H9 (cell line): ENCODE results near the gene EGLN3. TPM values are rescaled to one million over a fixed set of nuclear protein-coding genes. Genes with fewer than 3 reads are reported as not detected.

Experiments used
- DNase-seq: peaks from one replicate; pipeline ENCODE4 v3.0.0-alpha.2; 2017
- H2AFZ ChIP-seq: one replicate; pipeline ENCODE4 v1.6.1; 2013; ENCODE audit warnings: mild to moderate bottlenecking, low read length, control low read depth, moderate library complexity
- H2AK5ac ChIP-seq: 2 replicates; pipeline ENCODE4 v1.6.1; 2013; ENCODE audit warnings: low read length, control low read depth, mixed read lengths; ENCODE audit not compliant: insufficient read length
- H2BK120ac ChIP-seq: one replicate; pipeline ENCODE4 v1.6.1; 2013; ENCODE audit warnings: low read depth, mild to moderate bottlenecking, low read length, control low read depth, inconsistent platforms; ENCODE audit not compliant: poor library complexity, severe bottlenecking
- H2BK12ac ChIP-seq: 2 replicates; pipeline ENCODE4 v1.6.1; 2013; ENCODE audit warnings: low read length, control low read depth, mixed read lengths, low read depth; ENCODE audit not compliant: insufficient read length
- H2BK15ac ChIP-seq: 2 replicates; pipeline ENCODE4 v1.6.1; 2013; ENCODE audit warnings: low read depth, low read length, control low read depth
- H2BK20ac ChIP-seq: one replicate; pipeline ENCODE4 v1.6.1; 2013; ENCODE audit warnings: low read depth, mild to moderate bottlenecking, low read length, control low read depth, inconsistent platforms; ENCODE audit not compliant: poor library complexity, severe bottlenecking
- H2BK5ac ChIP-seq: 2 replicates; pipeline ENCODE4 v1.6.1; 2013; ENCODE audit warnings: low read length, control low read depth, mixed read lengths; ENCODE audit not compliant: insufficient read length
- H3K14ac ChIP-seq: 2 replicates; pipeline ENCODE4 v1.6.1; 2013; ENCODE audit warnings: low read length, control low read depth; ENCODE audit not compliant: insufficient read depth
- H3K18ac ChIP-seq: 2 replicates; pipeline ENCODE4 v1.6.1; 2013; ENCODE audit warnings: low read depth, mild to moderate bottlenecking, mixed read lengths, low read length, control low read depth; ENCODE audit not compliant: insufficient read length
- H3K23ac ChIP-seq: 2 replicates; pipeline ENCODE4 v1.6.1; 2013; ENCODE audit warnings: low read length, control low read depth, mixed read lengths, low read depth; ENCODE audit not compliant: insufficient read length
- H3K23me2 ChIP-seq: 2 replicates; pipeline ENCODE4 v1.6.1; 2013; ENCODE audit warnings: low read depth, mild to moderate bottlenecking, mixed read lengths, low read length, control low read depth; ENCODE audit not compliant: insufficient read length, poor library complexity, severe bottlenecking
- H3K27ac ChIP-seq: 2 replicates; pipeline ENCODE4 v1.5.1; 2013; ENCODE audit warnings: low read length, control low read depth, mixed read lengths, low read depth; ENCODE audit not compliant: insufficient read length
- H3K27me3 ChIP-seq: 2 replicates; pipeline ENCODE4 v1.6.1; 2013; ENCODE audit warnings: low read length, control low read depth, inconsistent platforms; ENCODE audit not compliant: insufficient read depth
- H3K4ac ChIP-seq: 2 replicates; pipeline ENCODE4 v1.6.1; 2013; ENCODE audit warnings: low read depth, mild to moderate bottlenecking, control low read depth, inconsistent platforms, low read length, moderate library complexity
- H3K4me1 ChIP-seq: 2 replicates; pipeline ENCODE4 v1.6.1; 2013; ENCODE audit warnings: low read length, control low read depth, inconsistent platforms; ENCODE audit not compliant: insufficient read depth
- H3K4me2 ChIP-seq: 2 replicates; pipeline ENCODE4 v1.6.1; 2013; ENCODE audit warnings: low read length, control low read depth, mixed read lengths; ENCODE audit not compliant: insufficient read length, insufficient read depth
- H3K56ac ChIP-seq: 2 replicates; pipeline ENCODE4 v1.6.1; 2013; ENCODE audit warnings: low read depth, mild to moderate bottlenecking, mixed read lengths, low read length, control low read depth; ENCODE audit not compliant: insufficient read length
- H3K79me1 ChIP-seq: 2 replicates; pipeline ENCODE4 v1.6.1; 2013; ENCODE audit warnings: low read depth, mild to moderate bottlenecking, moderate library complexity, low read length, control low read depth, inconsistent platforms; ENCODE audit not compliant: insufficient read depth, poor library complexity, severe bottlenecking
- H3K79me2 ChIP-seq: 2 replicates; pipeline ENCODE4 v1.6.1; 2013; ENCODE audit warnings: low read length, control low read depth, inconsistent platforms; ENCODE audit not compliant: insufficient read depth
- H3K9ac ChIP-seq: 2 replicates; pipeline ENCODE4 v1.6.1; 2013; ENCODE audit warnings: low read length, control low read depth, mixed read lengths; ENCODE audit not compliant: insufficient read length; ENCODE audit errors: extremely low read depth
- H3K9me3 ChIP-seq: one replicate; pipeline ENCODE4 v1.6.1; 2013; ENCODE audit warnings: low read depth, low read length, inconsistent platforms; ENCODE audit not compliant: control insufficient read depth
- H3T11ph ChIP-seq: one replicate; pipeline ENCODE4 v1.6.1; 2013; ENCODE audit warnings: mild to moderate bottlenecking, low read length, control low read depth, inconsistent platforms
- H4K20me1 ChIP-seq: one replicate; pipeline ENCODE4 v1.6.1; 2013; ENCODE audit not compliant: control insufficient read depth, insufficient read length, insufficient read depth
- H4K5ac ChIP-seq: 2 replicates; pipeline ENCODE4 v1.6.1; 2013; ENCODE audit warnings: low read depth, mild to moderate bottlenecking, mixed read lengths, low read length, control low read depth; ENCODE audit not compliant: insufficient read length
- H4K8ac ChIP-seq: replicated peaks from 2 replicates; pipeline ENCODE4 v1.6.1; 2013; ENCODE audit warnings: low read length, control low read depth, mixed read lengths, low read depth; ENCODE audit not compliant: insufficient read length
- H4K91ac ChIP-seq: 2 replicates; pipeline ENCODE4 v1.6.1; 2013; ENCODE audit warnings: low read depth, mild to moderate bottlenecking, moderate library complexity, mixed read lengths, low read length, control low read depth; ENCODE audit not compliant: insufficient read length
- H3K27ac Mint-ChIP-seq, 3 experiments: 2 replicates in 2 of 3; 3 replicates in 1 of 3; pipeline ENCODE4 v1.8.0; 2020 to 2021; ENCODE audit warnings: mixed read lengths in 3 of 3, mild to moderate bottlenecking in 1 of 3, moderate library complexity in 1 of 3
- H3K27me3 Mint-ChIP-seq: 2 replicates; pipeline ENCODE4 v1.8.0; 2021; ENCODE audit warnings: low read depth, mild to moderate bottlenecking, moderate library complexity, mixed read lengths
- H3K36me3 Mint-ChIP-seq, 3 experiments: 2 replicates in 2 of 3; 3 replicates in 1 of 3; pipeline ENCODE4 v1.8.0; 2020 to 2021; ENCODE audit warnings: low read depth in 3 of 3, mixed read lengths in 3 of 3; ENCODE audit not compliant: insufficient read depth in 1 of 3
- H3K4me1 Mint-ChIP-seq, 2 experiments: 2 replicates each; pipeline ENCODE4 v1.8.0; 2020; ENCODE audit warnings: mixed read lengths in 2 of 2
- H3K4me3 Mint-ChIP-seq, 2 experiments: 2 replicates in 1 of 2; 3 replicates in 1 of 2; pipeline ENCODE4 v1.8.0; 2020 to 2021; ENCODE audit warnings: mild to moderate bottlenecking in 2 of 2, mixed read lengths in 2 of 2, moderate library complexity in 1 of 2
- H3K9me3 Mint-ChIP-seq, 2 experiments: 2 replicates in 1 of 2; 3 replicates in 1 of 2; pipeline ENCODE4 v1.8.0; 2020; ENCODE audit warnings: mild to moderate bottlenecking in 2 of 2, mixed read lengths in 2 of 2, moderate library complexity in 1 of 2
- CTCF ChIP-seq: fragments of 200-600 bp; sonication (generic); conservative IDR thresholded peaks from 3 replicates; pipeline ENCODE4 v1.8.0; 2021; ENCODE audit warnings: antibody characterized with exemption, mild to moderate bottlenecking
- WGBS: extraction: QIAGEN DNeasy Blood & Tissue Kit; methylation state at CpG from one replicate; pipeline ENCODE4 v1.1.7; 2013; ENCODE audit warnings: missing lambda C conversion rate, low lambda C conversion rate, mixed read lengths; ENCODE audit not compliant: insufficient read length; ENCODE audit errors: extremely low coverage; 5-methylcytosine and 5-hydroxymethylcytosine counted together
- total RNA-seq: library from RNA; stranded (reverse); gene quantifications from 2 replicates; pipeline ENCODE4 v1.2.1, GENCODE V29; 2021

The EGLN3 gene
- total RNA-seq, 1 experiment from 2014 or later = 19.8 TPM

- peaks cover 6 to 28% (median 7%) of the 10 kb centered on the region in 3 experiments; a peak in 5 of 7 replicates for H3K36me3 Mint-ChIP-seq
- no CpG with 5 or more reads among the region's 3 CpGs for WGBS
- H3K9me3 ChIP-seq = no peaks in the 10 kb centered on the region
- H3K4me3 Mint-ChIP-seq = peak overlapping the region; percentile 81 to 82
- H2AFZ ChIP-seq = no peak overlapping the region
- H3T11ph ChIP-seq = no peak overlapping the region
- H3K18ac ChIP-seq = no peak overlapping the region
- no peaks in the 10 kb centered on the region; a peak in 1 of 5 replicates for H3K9me3 Mint-ChIP-seq
- H3K27me3 ChIP-seq = peaks cover 4% of the 10 kb centered on the region; the same call in 1 of the 2 replicates
- H2BK20ac ChIP-seq = no peak overlapping the region
- DNase-seq = no peak
- no peak overlapping the region for H3K23ac ChIP-seq
- no peaks in the 10 kb centered on the region for H3K79me1 ChIP-seq
- no peak overlapping the region for H2BK12ac ChIP-seq
- H3K23me2 ChIP-seq = peaks cover 22% of the 10 kb centered on the region
- no peak overlapping the region for H3K4ac ChIP-seq
- TF ChIP-seq CTCF = no peak
- peak overlapping the region in 2 of 3 experiments; percentile 4 to 5; a peak in 2 of 7 replicates for H3K27ac Mint-ChIP-seq
- no peak overlapping the region for H3K27ac ChIP-seq
- H4K91ac ChIP-seq = no peak overlapping the region
- no peak overlapping the region for H4K8ac ChIP-seq
- no peak overlapping the region for H2BK120ac ChIP-seq
- H2BK5ac ChIP-seq = no peak overlapping the region
- H2AK5ac ChIP-seq = no peak overlapping the region
- peak overlapping the region; percentile 56 for H3K9ac ChIP-seq
- peaks cover 55 to 72% of the 10 kb centered on the region in 2 experiments for H3K4me1 Mint-ChIP-seq
- peaks cover 12% of the 10 kb centered on the region; the same call in 1 of the 2 replicates for H3K79me2 ChIP-seq
- no peak overlapping the region for H2BK15ac ChIP-seq
- H3K27me3 Mint-ChIP-seq = peaks cover 12% of the 10 kb centered on the region
- peaks cover 3% of the 10 kb centered on the region; the same call in 1 of the 2 replicates for H3K4me1 ChIP-seq
- peak overlapping the region; percentile 97 for H3K4me2 ChIP-seq
- H3K14ac ChIP-seq = no peak overlapping the region
- no peak overlapping the region for H4K5ac ChIP-seq
- no peaks in the 10 kb centered on the region for H4K20me1 ChIP-seq
- no peak overlapping the region for H3K56ac ChIP-seq
Observed at GRCh38 chr14:33948145-33948868, 2.6 kb downstream of the EGLN3 start.
